Measurements from ENCODE around the gene PBRM1. TPM values are rescaled to one million over a fixed set of nuclear protein-coding genes. Genes with fewer than 3 reads are reported as not detected.
"Not testable (repeated sequence)": the region's sequence is repeated elsewhere in the genome, so short reads cannot be mapped to it uniquely, and the experiment has no call there.

The PBRM1 gene
- total RNA-seq, 1 experiment from 2014 or later = 74.2 TPM

DNA sequence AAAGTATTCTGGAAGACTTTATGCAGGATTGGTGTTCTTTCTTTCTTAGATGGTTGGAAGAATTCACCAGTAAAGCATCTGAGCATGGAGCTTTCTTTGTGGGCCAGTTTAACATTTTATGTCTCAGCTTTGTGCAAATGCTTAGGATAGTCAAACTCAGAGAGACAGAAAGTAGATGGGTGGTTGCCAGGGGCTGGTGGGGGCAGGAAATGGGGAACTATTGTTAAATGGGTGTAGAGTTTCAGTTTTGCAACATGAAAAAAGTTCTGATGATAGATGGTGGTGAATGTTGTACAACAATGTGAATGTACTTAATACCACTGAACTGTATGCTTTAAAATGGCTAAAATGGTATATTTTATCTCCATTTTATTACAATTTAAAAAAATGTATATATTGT lies 45.0 kb upstream of the PBRM1 start:
- Histone ChIP-seq H4K91ac (ENCODE audit: insufficient read length, low read depth, low read length) (no peak overlapping the region), H3K9me3 (ENCODE audit: control insufficient read depth, low read depth, low read length) (no peaks in the 10 kb centered on the region), H2AK5ac (ENCODE audit: insufficient read length, low read length) (no peak overlapping the region), H3K23me2 (ENCODE audit: insufficient read length, low read depth, low read length, poor library complexity, severe bottlenecking) (no peaks in the 10 kb centered on the region), H2BK20ac (ENCODE audit: low read depth, low read length, poor library complexity, severe bottlenecking) (no peak overlapping the region), H3K4me2 (ENCODE audit: insufficient read depth, insufficient read length, low read length) (no peak overlapping the region), H3K4me1 (ENCODE audit: insufficient read depth, low read length) (no peaks in the 10 kb centered on the region), H2BK12ac (ENCODE audit: insufficient read length, low read depth, low read length) (no peak overlapping the region), H4K20me1 (ENCODE audit: control insufficient read depth, insufficient read depth, insufficient read length) (no peaks in the 10 kb centered on the region), H3K9ac (ENCODE audit: extremely low read depth, insufficient read length, low read length) (no peak overlapping the region), H3K79me2 (ENCODE audit: insufficient read depth, low read length) (no peaks in the 10 kb centered on the region), H2AFZ (ENCODE audit: low read length) (no peak overlapping the region), H3K56ac (ENCODE audit: insufficient read length, low read depth, low read length) (no peak overlapping the region), H3K14ac (ENCODE audit: insufficient read depth, low read length) (no peak overlapping the region), H2BK120ac (ENCODE audit: low read depth, low read length, poor library complexity, severe bottlenecking) (no peak overlapping the region), H3T11ph (ENCODE audit: low read length) (no peak overlapping the region), H2BK5ac (ENCODE audit: insufficient read length, low read length) (no peak overlapping the region), H3K4ac (ENCODE audit: low read depth, low read length) (no peak overlapping the region), H3K79me1 (ENCODE audit: insufficient read depth, low read depth, low read length, poor library complexity, severe bottlenecking) (no peaks in the 10 kb centered on the region), H4K5ac (ENCODE audit: insufficient read length, low read depth, low read length) (no peak overlapping the region), H2BK15ac (ENCODE audit: low read depth, low read length) (no peak overlapping the region), H3K27me3 (ENCODE audit: insufficient read depth, low read length) (no peaks in the 10 kb centered on the region), H3K23ac (ENCODE audit: insufficient read length, low read depth, low read length) (no peak overlapping the region), H3K18ac (ENCODE audit: insufficient read length, low read depth, low read length) (no peak overlapping the region), H3K27ac (ENCODE audit: insufficient read length, low read depth, low read length) (no peak overlapping the region), H4K8ac (replicated peaks; ENCODE audit: insufficient read length, low read depth, low read length) (no peak overlapping the region)
- Mint-ChIP-seq H3K27me3 (ENCODE audit: low read depth) (no peaks in the 10 kb centered on the region), H3K4me3 (no peak overlapping the region), H3K27ac (no peak overlapping the region), H3K4me1 (no peaks in the 10 kb centered on the region), H3K9me3 (peaks cover 16 to 18% of the 10 kb centered on the region in 2 experiments), H3K36me3 (ENCODE audit: insufficient read depth in 1 of 3, low read depth in 3 of 3) (peaks cover 55 to 76% (median 73%) of the 10 kb centered on the region in 3 experiments)
- TF ChIP-seq, protein P1, sequence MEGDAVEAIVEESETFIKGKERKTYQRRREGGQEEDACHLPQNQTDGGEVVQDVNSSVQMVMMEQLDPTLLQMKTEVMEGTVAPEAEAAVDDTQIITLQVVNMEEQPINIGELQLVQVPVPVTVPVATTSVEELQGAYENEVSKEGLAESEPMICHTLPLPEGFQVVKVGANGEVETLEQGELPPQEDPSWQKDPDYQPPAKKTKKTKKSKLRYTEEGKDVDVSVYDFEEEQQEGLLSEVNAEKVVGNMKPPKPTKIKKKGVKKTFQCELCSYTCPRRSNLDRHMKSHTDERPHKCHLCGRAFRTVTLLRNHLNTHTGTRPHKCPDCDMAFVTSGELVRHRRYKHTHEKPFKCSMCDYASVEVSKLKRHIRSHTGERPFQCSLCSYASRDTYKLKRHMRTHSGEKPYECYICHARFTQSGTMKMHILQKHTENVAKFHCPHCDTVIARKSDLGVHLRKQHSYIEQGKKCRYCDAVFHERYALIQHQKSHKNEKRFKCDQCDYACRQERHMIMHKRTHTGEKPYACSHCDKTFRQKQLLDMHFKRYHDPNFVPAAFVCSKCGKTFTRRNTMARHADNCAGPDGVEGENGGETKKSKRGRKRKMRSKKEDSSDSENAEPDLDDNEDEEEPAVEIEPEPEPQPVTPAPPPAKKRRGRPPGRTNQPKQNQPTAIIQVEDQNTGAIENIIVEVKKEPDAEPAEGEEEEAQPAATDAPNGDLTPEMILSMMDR (conservative IDR thresholded peaks at IDR 0.05) = no peak
- DNase-seq = no peak

DNA sequence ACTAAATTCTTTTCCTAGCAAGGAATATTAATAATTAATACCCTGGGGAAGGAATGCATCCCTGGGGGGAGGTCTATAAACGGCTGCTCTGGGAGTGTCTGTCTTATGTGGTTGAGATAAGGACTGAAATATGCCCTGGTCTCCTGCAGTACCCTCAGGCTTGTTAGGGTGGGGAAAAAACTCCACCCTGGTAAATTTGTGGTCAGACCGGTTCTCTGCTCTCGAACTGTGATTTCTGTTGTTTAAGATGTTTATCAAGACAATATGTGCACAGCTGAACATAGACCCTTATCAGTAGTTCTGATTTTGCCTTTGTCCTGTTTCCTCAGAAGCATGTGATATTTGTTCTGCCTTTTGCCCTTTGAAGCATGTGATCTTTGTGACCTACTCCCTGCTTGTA lies 43.0 kb upstream of the PBRM1 start:
- not testable (repeated sequence) for H3K18ac ChIP-seq (ENCODE audit: insufficient read length, low read depth, low read length); H3K56ac ChIP-seq (ENCODE audit: insufficient read length, low read depth, low read length); H3K27ac Mint-ChIP-seq; H3K14ac ChIP-seq (ENCODE audit: insufficient read depth, low read length); DNase-seq; H3K9me3 ChIP-seq (ENCODE audit: control insufficient read depth, low read depth, low read length); H3K9ac ChIP-seq (ENCODE audit: extremely low read depth, insufficient read length, low read length); H2BK5ac ChIP-seq (ENCODE audit: insufficient read length, low read length); H3T11ph ChIP-seq (ENCODE audit: low read length); H3K23me2 ChIP-seq (ENCODE audit: insufficient read length, low read depth, low read length, poor library complexity, severe bottlenecking); H3K4me1 ChIP-seq (ENCODE audit: insufficient read depth, low read length); H3K79me2 ChIP-seq (ENCODE audit: insufficient read depth, low read length); H2BK12ac ChIP-seq (ENCODE audit: insufficient read length, low read depth, low read length); H4K91ac ChIP-seq (ENCODE audit: insufficient read length, low read depth, low read length); H4K5ac ChIP-seq (ENCODE audit: insufficient read length, low read depth, low read length); H3K27me3 Mint-ChIP-seq (ENCODE audit: low read depth); H3K79me1 ChIP-seq (ENCODE audit: insufficient read depth, low read depth, low read length, poor library complexity, severe bottlenecking); H2AFZ ChIP-seq (ENCODE audit: low read length); H3K4me3 Mint-ChIP-seq; H3K4me1 Mint-ChIP-seq; H3K4me2 ChIP-seq (ENCODE audit: insufficient read depth, insufficient read length, low read length); H2BK20ac ChIP-seq (ENCODE audit: low read depth, low read length, poor library complexity, severe bottlenecking); H3K4ac ChIP-seq (ENCODE audit: low read depth, low read length); H3K23ac ChIP-seq (ENCODE audit: insufficient read length, low read depth, low read length); H2BK15ac ChIP-seq (ENCODE audit: low read depth, low read length); H4K8ac ChIP-seq (replicated peaks; ENCODE audit: insufficient read length, low read depth, low read length); H2AK5ac ChIP-seq (ENCODE audit: insufficient read length, low read length); H2BK120ac ChIP-seq (ENCODE audit: low read depth, low read length, poor library complexity, severe bottlenecking); H3K27ac ChIP-seq (ENCODE audit: insufficient read length, low read depth, low read length); H4K20me1 ChIP-seq (ENCODE audit: control insufficient read depth, insufficient read depth, insufficient read length); H3K27me3 ChIP-seq (ENCODE audit: insufficient read depth, low read length)
- peaks cover 16 to 18% of the 10 kb centered on the region in 2 experiments for H3K9me3 Mint-ChIP-seq
- peaks cover 53 to 63% (median 58%) of the 10 kb centered on the region in 3 experiments for H3K36me3 Mint-ChIP-seq (ENCODE audit: insufficient read depth in 1 of 3, low read depth in 3 of 3)
- WGBS (ENCODE audit: extremely low coverage, insufficient read length, low lambda C conversion rate) = no CpG with 5 or more reads among the region's 3 CpGs

Measured in H9 (cell line).